ENCODE data around the gene CDC42BPB.

The CDC42BPB gene

DNA sequence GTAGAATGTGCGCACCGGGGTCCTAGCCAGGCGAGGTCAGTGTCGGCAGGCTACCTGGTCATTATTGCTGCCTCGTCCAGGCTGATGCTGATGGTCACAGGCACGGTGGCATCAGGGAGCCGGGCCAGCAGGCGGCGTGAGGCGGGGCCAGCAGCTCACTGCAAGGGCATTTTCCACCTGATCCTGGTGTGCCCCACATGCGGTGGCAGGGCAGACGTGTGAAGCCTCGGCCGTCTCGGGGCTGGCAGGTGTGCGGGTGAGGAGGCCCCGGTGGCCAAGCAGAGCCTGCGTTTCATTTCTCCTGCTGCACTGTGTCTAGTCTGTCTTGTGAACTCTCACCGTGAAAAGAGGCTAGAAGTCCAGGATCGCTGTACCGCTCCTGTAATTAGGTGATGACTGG is 146.9 kb downstream of the CDC42BPB start:
- DNase-seq = no peak

DNA sequence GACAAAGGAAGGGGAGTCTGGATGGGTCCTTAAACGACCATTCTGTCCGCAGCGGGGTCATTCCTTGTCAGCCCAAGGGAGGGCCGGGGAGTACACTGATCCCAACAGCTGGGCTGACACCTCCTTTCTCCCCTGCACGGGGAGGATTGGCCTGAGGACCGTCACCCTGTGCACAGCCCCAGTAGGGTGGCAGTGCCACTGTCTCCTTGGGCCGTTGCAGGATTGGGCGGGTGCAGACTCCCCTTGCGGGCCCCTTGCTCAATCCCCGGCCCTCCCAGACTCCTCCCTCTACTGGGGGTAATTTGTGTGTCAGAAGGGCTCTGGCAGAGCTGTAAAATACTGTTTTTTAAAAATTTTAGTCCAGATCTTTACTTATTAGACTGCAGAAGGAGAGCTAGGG is 147.4 kb downstream of the CDC42BPB start:
- DNase-seq = no peak

DNA sequence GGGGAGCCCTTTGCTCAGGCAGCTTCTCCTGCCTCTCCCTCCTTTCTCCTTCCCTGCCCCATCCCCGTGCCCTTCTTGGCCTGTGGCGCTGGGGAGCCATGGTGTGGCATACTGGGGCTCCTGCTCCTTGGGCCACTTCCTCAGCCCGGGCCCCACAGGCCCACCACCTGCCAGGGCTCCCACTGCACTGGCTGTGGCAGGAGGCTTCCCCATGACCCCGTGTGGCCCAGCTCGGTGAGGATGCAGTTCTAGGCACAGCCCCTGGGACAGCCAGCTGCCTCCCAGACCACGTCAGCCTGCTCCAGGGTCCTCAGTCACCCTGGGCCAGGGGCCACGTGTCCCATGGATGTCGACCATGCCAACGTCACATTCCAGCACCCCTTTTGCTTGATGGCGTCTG is 147.9 kb downstream of the CDC42BPB start:
- DNase-seq = no peak

DNA sequence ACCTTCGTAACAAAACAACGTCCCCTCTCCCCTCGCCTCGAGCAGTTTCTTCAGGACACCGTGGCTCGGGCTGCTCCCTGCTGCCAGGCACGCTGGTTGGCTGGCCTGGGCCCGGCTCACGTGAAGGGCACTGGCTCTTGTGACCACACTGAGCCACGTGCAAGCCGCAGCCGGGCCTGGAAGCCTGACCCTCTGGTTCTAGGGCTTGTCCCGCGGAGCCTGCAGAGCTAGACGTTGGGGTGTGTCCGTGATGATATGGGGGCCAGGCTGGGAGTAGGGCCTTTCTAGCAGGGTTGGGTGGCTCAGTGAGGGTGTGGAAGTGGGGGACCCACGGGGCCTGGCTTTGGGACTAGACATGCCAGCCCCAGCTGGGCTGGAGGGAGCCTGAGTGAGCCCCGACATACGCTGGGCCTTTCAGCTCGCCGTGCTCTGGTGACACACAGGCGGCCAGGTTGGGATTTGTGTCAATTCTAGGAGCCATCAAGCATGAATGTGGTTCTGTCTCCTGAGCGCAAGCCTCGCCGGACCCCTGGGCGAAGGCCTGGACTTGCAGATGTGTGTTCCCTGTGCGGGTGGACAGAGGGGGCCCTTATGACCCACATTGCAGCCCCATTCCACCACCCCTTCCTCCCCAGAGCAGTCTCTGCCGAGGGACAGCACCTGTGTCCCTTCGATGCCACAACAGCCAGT is 148.4 kb downstream of the CDC42BPB start:
- peak; percentile 51 for DNase-seq

DNA sequence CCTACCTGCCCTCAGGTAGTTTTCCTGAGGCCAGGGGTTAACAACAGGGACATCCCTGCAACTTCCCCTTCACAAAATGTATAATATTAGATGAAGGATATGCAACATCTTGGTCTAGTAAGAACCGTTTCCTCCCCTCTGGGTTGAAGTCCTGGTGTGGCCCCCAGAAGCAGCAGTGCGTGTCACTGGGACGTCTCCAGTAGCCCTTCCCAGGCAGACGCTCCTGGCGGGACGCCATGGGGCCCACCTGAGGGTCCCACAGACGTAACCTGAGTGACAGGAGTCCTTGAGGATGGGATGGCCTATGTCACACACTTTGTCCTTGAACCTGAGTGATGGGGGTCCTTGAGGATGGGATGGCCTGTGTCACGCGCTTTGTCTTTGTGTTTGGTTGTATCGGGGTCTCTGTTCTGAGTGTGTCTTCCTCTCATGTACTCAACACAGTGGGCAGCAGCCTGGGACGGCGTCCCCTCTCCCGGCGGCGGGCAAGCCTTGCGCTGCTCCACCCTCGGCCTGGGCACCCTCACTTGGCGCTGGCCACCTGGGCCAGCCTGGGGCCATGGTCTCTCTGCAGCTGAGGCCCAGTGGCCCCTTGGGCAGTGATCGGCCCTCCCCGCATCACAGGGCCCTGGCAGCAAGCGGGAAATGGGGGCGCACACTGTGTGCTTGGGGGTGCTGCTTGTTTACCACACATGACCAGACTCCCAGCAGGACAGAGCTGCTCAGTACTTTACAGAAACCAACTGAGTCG is 149.2 kb downstream of the CDC42BPB start:
- no peak for DNase-seq

DNA sequence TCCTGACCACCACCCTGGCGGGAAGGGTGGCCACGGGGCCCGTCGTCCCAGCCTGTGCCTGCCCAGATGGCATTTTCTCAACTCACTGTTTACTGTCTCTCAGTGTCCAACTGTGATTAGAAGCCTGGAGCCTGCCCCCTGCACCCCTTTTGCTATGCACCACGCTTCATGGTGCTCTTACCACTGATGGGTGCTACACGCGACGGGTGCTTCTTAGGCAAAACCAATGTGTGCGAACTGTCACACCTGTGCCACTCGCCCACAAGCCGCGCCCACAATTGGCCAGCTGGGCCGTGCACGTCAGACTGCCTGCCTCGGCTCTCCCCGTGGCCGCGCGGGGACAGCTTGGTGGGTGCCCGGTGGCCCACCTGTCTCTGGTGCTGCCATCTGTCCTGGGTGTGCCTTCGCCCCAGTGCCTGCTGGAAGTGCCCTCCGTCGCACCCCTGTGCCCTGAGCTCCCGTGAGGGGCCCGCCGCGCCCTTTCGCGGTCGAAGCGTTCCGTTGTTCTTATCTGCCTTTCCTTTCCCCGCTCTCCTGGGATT is 150.0 kb downstream of the CDC42BPB start:
- no peak for DNase-seq

DNA sequence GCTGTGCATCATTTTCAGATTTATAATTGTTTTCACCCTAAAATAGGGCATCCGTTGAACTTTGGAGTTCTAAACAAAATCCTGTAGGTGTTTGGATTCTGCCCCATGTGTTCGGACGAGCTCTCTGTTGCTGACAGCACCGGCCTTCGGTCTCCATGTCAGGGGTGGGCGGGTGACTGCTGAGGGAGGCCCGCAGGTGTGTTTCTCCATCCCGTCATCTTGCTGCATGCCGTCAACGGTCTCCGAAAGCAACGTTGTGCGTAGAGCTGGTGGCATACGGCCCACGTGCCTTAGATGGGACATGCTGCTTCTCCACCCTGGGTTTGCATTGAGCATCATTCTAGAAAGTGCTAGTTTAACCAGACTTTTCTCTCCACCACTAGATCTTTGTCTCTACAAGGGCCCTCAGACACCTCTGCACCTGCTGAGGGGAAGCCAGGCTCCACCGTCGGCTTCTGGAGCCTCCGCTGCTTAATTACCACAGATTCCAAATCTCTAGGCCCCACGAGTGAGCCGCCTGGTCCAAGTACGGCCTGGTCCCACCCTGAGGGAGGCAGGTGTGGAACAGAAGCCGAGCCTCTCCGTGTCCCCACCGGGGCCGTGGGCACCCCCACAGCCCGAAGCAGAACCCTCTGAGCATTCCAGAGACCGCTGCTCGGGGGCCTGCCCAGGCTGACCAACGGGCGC is 150.6 kb downstream of the CDC42BPB start:
- DNase-seq = no peak

DNA sequence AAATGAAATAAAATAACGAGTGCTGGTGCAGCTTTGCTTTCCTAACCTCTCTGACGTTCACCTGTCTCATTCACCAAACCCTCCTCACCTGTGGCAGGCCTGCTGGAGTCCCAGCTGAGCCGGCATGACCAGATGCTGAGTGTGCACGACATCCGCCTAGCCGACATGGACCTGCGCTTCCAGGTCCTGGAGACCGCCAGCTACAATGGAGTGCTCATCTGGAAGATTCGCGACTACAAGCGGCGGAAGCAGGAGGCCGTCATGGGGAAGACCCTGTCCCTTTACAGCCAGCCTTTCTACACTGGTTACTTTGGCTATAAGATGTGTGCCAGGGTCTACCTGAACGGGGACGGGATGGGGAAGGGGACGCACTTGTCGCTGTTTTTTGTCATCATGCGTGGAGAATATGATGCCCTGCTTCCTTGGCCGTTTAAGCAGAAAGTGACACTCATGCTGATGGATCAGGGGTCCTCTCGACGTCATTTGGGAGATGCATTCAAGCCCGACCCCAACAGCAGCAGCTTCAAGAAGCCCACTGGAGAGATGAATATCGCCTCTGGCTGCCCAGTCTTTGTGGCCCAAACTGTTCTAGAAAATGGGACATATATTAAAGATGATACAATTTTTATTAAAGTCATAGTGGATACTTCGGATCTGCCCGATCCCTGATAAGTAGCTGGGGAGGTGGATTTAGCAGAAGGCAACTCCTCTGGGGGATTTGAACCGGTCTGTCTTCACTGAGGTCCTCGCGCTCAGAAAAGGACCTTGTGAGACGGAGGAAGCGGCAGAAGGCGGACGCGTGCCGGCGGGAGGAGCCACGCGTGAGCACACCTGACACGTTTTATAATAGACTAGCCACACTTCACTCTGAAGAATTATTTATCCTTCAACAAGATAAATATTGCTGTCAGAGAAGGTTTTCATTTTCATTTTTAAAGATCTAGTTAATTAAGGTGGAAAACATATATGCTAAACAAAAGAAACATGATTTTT is 151.9 kb downstream of the CDC42BPB start:
- DNase-seq = no peak

DNA sequence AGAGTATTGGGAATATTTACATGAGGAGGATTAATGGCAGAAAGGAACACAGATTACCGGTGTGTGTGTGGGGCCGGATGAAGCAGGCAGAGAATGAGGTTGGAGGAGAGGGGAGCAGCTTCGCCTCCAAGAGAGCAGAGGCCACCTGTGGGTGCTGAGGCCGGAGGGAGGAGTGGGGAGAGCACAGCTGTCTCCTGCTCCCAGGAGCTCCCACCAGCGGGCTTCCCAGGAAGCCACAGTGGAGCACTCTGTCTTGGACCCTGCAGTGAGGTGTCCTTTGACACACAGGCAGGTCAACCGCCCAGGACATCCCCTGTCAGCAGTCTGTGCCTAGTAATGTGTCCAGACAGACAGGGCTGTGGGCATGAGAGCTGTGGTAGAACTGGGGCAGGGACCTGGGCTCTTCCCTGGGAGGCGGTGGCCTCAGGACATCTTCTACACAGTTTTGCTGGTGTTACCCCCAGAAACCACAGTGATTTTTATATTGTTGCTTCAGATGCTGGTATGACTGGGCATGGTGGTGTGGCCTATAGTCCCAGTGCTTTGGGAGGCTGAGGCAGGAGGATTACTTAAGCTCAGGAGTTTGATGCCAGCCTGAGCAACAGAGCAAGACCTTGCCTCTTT is 153.3 kb downstream of the CDC42BPB start:
- DNase-seq = no peak

DNA sequence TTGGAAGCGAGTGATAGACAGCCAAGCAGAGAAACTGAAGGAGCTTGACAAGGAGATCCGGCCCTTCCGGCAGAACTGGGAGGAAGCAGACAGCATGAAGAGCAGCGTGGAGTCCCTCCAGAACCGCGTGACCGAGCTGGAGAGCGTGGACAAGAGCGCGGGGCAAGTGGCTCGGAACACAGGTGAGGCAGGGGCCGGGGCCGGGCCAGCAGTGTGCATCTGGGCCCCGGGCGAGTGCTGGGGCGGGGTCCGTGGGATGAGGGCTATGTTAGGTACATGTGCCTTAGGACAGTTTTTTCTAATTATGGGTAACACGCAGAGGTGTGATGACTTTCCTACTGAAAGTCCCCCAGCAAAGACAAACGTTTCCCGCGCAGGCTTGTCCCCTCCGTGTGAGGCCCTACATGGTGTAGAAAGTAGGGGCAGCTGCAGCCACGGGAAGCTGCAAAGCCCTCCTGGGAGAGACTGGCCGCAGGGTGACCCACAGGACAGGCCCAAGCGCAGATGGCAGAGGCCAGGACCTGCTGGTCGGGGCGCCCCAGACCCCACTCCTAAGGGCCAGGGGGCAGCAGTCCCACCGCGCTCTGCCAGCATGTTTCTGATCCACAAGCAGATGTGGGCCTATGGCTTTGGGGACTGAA is 154.0 kb downstream of the CDC42BPB start:
- DNase-seq = no peak

DNA sequence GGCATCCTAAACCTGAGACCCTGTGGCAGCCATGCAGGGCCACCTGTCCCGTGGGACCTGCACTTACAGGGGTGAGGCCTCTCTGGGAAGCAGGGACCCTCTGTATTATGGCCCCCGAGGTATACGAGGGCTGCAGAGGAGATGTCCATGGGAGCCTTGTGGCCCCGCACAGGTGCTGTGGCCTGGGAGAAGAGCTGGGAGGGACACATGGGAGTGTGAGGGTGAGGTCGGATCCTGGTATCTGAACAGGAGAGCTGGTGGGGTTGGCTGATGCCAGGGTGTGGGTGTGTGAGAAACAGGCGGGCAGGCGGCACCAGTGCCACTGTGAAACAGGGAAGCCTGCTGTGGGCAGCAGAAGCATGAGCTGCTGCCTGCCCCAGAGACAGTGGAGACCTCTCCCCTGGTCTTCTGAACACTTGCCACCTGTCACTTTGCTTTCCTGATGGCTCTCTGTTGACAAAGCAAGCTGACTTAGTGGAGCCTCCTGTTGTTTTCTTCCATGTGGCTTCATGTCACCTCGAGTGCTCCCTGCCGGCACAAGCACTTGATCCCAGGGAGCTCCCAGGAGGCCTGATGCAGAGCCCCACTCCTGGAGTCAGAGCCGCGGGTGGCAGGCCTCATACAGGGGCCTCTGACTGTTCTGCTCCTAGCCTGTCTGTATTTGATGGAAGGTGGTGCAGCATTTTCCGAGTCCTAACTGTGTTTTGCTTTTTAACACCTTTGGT is 154.7 kb downstream of the CDC42BPB start:
- DNase-seq = no peak

DNA sequence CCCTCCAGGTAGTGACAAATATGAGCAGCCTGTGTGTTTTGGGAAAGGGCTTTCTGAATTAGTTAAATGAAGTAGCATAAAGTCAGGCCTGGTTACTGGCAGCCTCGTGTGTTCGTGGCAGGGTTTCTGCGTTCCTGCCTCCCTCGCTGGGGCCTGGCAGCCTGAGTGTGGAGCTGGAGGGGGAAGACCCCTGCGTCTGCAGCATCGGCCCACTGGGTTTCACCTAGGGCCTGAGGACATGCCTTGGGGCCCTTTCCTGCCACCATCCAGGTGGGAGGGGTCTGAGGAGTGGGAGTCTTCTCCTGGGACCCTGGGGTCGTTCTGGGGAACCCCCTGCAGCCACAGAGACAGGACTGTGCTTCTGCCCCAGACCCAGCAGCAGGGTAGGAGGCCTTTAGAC is 155.3 kb downstream of the CDC42BPB start:
- DNase-seq = no peak

DNA sequence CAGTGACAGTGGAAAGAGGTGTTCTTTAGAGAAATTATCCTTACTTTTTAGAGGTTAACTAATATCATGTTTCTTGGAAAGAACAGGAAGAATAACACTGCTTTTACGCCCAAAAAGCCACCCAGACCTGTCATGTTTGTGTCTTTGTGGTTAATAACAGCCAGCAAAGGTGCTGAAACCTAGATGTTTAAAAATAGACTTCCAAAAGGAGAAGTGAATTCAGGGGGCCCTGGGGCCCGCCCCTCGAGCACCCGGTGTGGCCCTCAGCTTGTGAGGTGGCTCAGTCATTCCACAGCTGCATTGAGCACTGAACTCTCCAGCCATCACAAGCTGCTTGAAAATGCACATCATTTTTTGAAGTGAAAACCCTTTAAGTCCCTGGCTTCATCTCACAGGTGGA is 155.7 kb downstream of the CDC42BPB start:
- DNase-seq = no peak

DNA sequence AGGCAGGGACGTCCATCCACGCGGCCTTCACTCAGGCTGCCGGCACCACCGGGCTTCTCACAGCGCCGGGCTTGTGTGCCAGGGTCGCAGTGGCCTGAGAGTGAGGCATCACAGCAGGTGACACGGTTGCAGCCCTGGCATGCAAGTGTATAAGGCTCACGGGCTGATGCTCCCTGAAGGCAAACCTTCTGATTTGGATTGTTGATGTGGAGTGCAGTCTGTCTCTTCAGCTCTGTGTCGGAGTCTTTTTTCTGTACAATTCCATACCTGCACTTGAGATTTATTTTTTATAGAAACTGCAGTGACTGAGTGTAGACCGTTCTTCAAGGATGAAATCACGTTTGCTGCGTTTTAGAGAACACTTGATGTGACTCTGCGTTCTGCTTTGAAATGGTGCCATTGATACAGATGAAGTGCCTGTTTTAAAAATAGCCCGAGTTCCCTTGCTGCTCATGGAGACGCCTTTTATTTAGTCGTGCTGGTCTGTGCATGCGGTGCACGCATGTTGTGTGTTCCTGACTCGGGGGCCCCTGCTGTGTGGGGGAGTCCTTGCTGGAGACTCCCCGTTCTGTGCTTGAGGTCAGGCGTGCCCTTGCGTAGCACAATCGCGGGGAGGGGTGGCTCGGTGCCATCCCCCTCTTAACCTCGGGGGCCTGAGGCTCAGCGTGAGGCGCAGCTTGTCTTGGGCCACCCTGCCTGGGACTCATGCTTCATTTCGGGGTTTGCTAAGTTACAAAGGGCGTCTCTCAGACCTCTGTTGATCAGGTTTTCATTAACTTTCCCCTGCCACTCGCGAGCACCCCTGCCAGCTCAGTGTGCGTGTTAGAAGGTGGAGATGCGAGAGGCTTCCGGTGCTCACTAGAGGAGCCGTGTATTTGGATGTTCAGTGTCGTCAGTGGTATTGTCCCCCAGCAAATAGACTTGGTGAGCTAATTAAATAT is 156.4 kb downstream of the CDC42BPB start:
- DNase-seq = peak; percentile 29

DNA sequence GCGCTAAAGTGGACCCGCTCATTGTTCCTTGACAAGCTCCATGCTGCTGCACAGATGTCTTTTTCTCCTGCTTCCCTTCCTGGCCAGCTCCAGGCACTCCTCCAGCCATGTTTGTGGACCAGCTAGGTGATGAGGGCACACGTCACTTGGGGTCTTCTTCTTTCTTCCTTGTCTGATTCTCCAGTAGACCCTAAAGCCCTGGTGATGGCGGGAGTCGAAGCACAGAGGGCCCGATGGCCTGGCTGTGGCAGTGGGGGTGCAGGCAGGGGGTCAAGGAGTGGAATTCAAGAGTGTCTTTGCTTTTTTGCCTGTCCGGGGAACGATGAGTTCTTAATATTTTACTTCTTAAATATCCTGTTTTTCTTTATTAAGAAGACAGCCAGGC is 157.8 kb downstream of the CDC42BPB start:
- DNase-seq = no peak

DNA sequence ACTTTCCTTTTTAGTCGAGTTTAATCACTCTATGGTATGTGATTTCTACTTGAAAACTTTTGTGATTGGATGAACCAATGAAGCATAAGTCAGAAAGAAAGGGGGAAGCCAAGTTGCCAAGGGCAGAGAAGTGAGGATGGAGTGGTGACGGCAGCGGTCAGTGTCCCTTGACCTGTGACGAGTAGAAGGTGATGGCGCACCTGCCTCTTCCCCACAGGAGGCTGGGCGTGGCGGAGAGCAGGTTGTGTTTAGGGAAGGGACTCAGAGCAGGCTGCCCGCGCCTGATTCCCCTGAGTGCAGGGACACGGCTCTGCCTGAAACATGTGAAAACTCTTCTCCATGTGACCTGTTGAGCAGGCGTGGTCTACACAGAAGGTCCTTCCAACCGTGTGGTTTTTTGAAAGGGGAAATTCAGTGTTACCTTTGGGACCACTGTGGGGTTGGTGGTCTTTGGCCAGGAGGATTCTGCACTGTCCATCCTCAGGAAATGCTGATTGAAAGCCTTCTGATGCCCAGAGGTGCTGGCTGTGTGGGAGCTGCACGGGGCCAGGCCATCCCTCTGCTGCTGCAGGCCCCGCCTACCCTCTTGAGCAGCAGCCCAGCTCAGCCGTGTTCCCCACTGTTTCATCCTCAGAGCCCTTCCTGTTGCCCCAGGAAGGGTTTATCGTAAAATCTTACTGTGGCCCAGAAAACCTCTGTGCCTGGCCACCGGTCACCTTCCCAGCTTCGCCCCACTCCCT is 158.4 kb downstream of the CDC42BPB start:
- no peak for DNase-seq

DNA sequence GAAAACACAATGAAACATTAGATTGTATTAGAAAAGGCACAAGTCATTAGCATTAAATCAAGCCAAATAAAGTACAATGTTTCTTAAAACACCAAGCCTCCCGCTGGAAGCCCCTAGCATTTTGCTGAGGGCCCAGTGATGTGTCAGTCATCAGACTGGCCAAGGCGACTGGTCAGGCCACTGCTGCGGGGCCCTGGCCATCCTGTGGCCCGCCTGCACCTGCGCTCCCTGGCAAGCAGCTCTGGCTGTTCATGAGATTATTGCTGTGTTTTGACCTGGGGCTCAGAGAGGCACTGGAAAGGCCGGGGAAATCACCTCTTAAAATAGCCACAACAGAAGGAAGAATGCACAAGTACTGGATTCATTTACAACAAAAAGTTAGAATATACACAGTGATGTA is 159.1 kb downstream of the CDC42BPB start:
- no peak for DNase-seq

DNA sequence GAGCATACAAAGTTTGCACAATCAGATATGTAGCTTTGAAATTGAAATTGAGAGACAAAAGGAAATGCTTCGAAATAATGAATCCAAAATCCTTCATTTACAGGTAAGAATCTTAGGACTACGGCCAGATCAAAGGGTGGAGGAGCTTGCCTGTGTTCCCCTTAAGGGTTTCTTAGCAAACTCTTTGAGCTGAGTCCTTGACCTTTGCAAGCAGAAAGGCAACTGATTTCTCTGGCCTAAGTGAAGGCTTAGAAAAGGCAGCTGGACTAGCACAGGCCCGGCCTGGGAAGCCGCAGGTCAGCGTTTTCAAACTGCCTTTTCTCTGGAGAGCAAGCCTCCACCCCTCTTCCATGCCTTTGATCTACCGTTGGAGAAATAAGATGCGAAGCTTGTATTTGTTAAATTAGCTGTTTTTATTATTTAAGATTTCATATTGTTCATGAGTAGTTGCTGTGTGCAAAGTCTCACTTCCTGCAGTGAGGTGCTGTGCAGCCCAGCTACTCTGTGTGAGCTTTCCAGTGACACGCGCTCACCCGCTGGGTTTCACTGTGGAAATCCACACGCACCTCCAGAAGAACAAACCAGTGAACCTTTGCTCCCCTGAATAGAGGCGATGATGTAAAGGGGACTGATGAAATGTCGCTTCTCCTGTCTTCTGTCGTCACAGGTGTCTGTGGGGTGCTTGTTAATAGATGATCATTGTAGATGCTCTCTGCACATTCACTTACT is 159.9 kb downstream of the CDC42BPB start:
- DNase-seq = no peak
